Liver (tissue), 9 donors: ENCODE data around the gene C3. TPM values are rescaled to one million over a fixed set of nuclear protein-coding genes. Genes with fewer than 3 reads are reported as not detected.

Experiments
- DNase-seq: peaks from one replicate; pipeline ENCODE4 v3.0.0-alpha.2; 2017; ENCODE audit warnings: low spot score
- H3K27ac ChIP-seq, 2 donors: one replicate each; pipeline ENCODE4 v1.7.0; 2013; ENCODE audit warnings: inconsistent platforms in 2 of 2, low read length in 2 of 2, control low read depth in 1 of 2, low read depth in 1 of 2, mild to moderate bottlenecking in 1 of 2
- H3K27me3 ChIP-seq, 4 donors: one replicate each; pipeline versions ENCODE4 v1.6.1 to v1.7.0; 2013; ENCODE audit warnings: low read length in 3 of 4, inconsistent platforms in 1 of 4, mild to moderate bottlenecking in 1 of 4, moderate library complexity in 1 of 4; ENCODE audit not compliant: control insufficient read depth in 4 of 4, insufficient read depth in 4 of 4
- H3K36me3 ChIP-seq, 4 donors: one replicate each; pipeline versions ENCODE4 v1.6.1 to v1.7.0; 2013; ENCODE audit warnings: low read length in 3 of 4, mild to moderate bottlenecking in 3 of 4, low read depth in 1 of 4, moderate library complexity in 1 of 4; ENCODE audit not compliant: control insufficient read depth in 4 of 4, insufficient read depth in 3 of 4
- H3K4me1 ChIP-seq, 4 donors: one replicate each; pipeline versions ENCODE4 v1.6.1 to v1.7.0; 2013; ENCODE audit warnings: low read length in 3 of 4, mild to moderate bottlenecking in 3 of 4, moderate library complexity in 1 of 4; ENCODE audit not compliant: control insufficient read depth in 4 of 4, insufficient read depth in 4 of 4
- H3K4me3 ChIP-seq, 3 donors: one replicate each; pipeline versions ENCODE4 v1.6.1 to v1.7.0; 2013; ENCODE audit warnings: low read length in 3 of 3, control low read depth in 1 of 3, low read depth in 1 of 3, mild to moderate bottlenecking in 1 of 3
- H3K9ac ChIP-seq, 2 donors: one replicate each; pipeline ENCODE4 v1.7.0; 2013; ENCODE audit warnings: low read length in 2 of 2, mild to moderate bottlenecking in 2 of 2, moderate library complexity in 2 of 2, control low read depth in 1 of 2, low read depth in 1 of 2
- H3K9me3 ChIP-seq, 4 donors: one replicate each; pipeline versions ENCODE4 v1.6.1 to v1.7.0; 2013; ENCODE audit warnings: low read length in 3 of 4; ENCODE audit not compliant: control insufficient read depth in 4 of 4
- ATF3 ChIP-seq: IDR thresholded peaks from 2 replicates; pipeline ENCODE4 v1.6.1; 2016; ENCODE audit warnings: antibody characterized with exemption
- CTCF ChIP-seq: fragments of 150-350 bp; IDR thresholded peaks from 2 replicates; pipeline ENCODE4 v1.5.1; 2017; ENCODE audit warnings: improper control_type of control experiment, low read depth, low read length; ENCODE audit not compliant: missing input control
- EGR1 ChIP-seq, 2 donors: IDR thresholded peaks; 2 replicates each; pipeline ENCODE4 v1.6.1; 2016 to 2018; ENCODE audit warnings: antibody characterized with exemption in 2 of 2, low read depth in 2 of 2
- FOXA1 ChIP-seq: IDR thresholded peaks from 2 replicates; pipeline ENCODE4 v1.6.1; 2016; ENCODE audit warnings: antibody characterized with exemption
- FOXA2 ChIP-seq: IDR thresholded peaks from 2 replicates; pipeline ENCODE4 v1.6.1; 2016; ENCODE audit warnings: antibody characterized with exemption
- GABPA ChIP-seq, 2 donors: IDR thresholded peaks in 1 of 2; conservative IDR thresholded peaks in 1 of 2; 2 replicates each; pipeline ENCODE4 v1.6.1; 2016; ENCODE audit warnings: antibody characterized with exemption in 2 of 2, mild to moderate bottlenecking in 1 of 2, moderate library complexity in 1 of 2
- HNF4A ChIP-seq, 2 donors: conservative IDR thresholded peaks; 2 replicates each; pipeline ENCODE4 v1.6.1; 2016; ENCODE audit warnings: antibody characterized with exemption in 2 of 2, mild to moderate bottlenecking in 2 of 2
- HNF4G ChIP-seq: IDR thresholded peaks from 2 replicates; pipeline ENCODE4 v1.6.1; 2016; ENCODE audit warnings: antibody characterized with exemption
- JUND ChIP-seq, 2 donors: IDR thresholded peaks; 2 replicates each; pipeline ENCODE4 v1.6.1; 2016; ENCODE audit warnings: antibody characterized with exemption in 2 of 2
- MAX ChIP-seq: IDR thresholded peaks from 2 replicates; pipeline ENCODE4 v1.6.1; 2016; ENCODE audit warnings: antibody characterized with exemption
- NR2F2 ChIP-seq: IDR thresholded peaks from 2 replicates; pipeline ENCODE4 v1.6.1; 2016; ENCODE audit warnings: antibody characterized with exemption
- REST ChIP-seq: IDR thresholded peaks from 2 replicates; pipeline ENCODE4 v1.6.1; 2016; ENCODE audit warnings: antibody characterized with exemption, mild to moderate bottlenecking
- RXRA ChIP-seq, 2 donors: IDR thresholded peaks; 2 replicates each; pipeline ENCODE4 v1.6.1; 2017 to 2018; ENCODE audit warnings: antibody characterized with exemption in 2 of 2, mild to moderate bottlenecking in 1 of 2
- SP1 ChIP-seq: IDR thresholded peaks from 2 replicates; pipeline ENCODE4 v1.6.1; 2018; ENCODE audit warnings: antibody characterized with exemption, mild to moderate bottlenecking
- TAF1 ChIP-seq: conservative IDR thresholded peaks from 2 replicates; pipeline ENCODE4 v1.6.1; 2016; ENCODE audit warnings: antibody characterized with exemption, mild to moderate bottlenecking
- YY1 ChIP-seq: IDR thresholded peaks from 2 replicates; pipeline ENCODE4 v1.6.1; 2016; ENCODE audit warnings: antibody characterized with exemption, mild to moderate bottlenecking
- ZBTB33 ChIP-seq: IDR thresholded peaks from 2 replicates; pipeline ENCODE4 v1.6.1; 2016; ENCODE audit warnings: antibody characterized with exemption
- WGBS: extraction: QIAGEN DNeasy Blood & Tissue Kit; methylation state at CpG from one replicate; pipeline ENCODE4 v1.1.7; 2013; 5-methylcytosine and 5-hydroxymethylcytosine counted together
- polyA plus RNA-seq, 2 donors: library from polyadenylated mRNA; stranded (reverse) in 1 of 2; unstranded in 1 of 2; fragments of 200-250 nt in 1 of 2; fragments of >200 nt in 1 of 2; fragmentation: Nextera tagmentation in 1 of 2; extraction: Ambion mirVana in 1 of 2; gene quantifications; one replicate each; pipeline versions ENCODE4 v1.2.1 to v1.2.3, GENCODE V29; 2013 to 2015
- total RNA-seq, 2 donors: library from RNA; depleted of rRNA; stranded (reverse); fragments of >200 nt; gene quantifications; one replicate each; pipeline ENCODE4 v1.2.3, GENCODE V29; 2014
- donor health status: healthy.
- donor health status: healthy.
- donor health status: healthy.
- donor health status: healthy.
- donor health status: healthy.

C3 gene
- total and polyA plus RNA-seq, 4 donors: 4,543 to 9,349 (median 8,015) TPM

GRCh38 chr19:6668691-6669090 is 51.8 kb downstream of the C3 start:
- no peak for TF ChIP-seq EGR1 (IDR thresholded peaks at IDR 0.05; ENCODE audit: low read depth in 2 of 2)
- TF ChIP-seq REST: no peak
- TF ChIP-seq RXRA (IDR thresholded peaks at IDR 0.05): no peak
- Histone ChIP-seq H3K27me3 (no peaks in the 10 kb centered on the region), H3K4me1 (no peaks in the 10 kb centered on the region), H3K36me3 (peaks cover 0 to 12% (median 0%) of the 10 kb centered on the region in 4 donors), H3K9me3 (no peaks in the 10 kb centered on the region), H3K4me3 (no peak overlapping the region), H3K27ac (peak overlapping the region; percentile 39 to 68), H3K9ac (no peak overlapping the region)
- no peak for DNase-seq
- WGBS: 77% methylated on average over 11 of the region's 11 CpGs

- Histone ChIP-seq H3K36me3 (peaks cover 0 to 12% (median 0%) of the 10 kb centered on the region in 4 donors), H3K27me3 (no peaks in the 10 kb centered on the region), H3K9me3 (no peaks in the 10 kb centered on the region), H3K9ac (no peak overlapping the region), H3K4me3 (no peak overlapping the region), H3K4me1 (no peaks in the 10 kb centered on the region), H3K27ac (no peak overlapping the region)
- TF ChIP-seq NR2F2 (no peak), RXRA (IDR thresholded peaks at IDR 0.05) (peak in 1 of 2 donors; percentile 9)
- no peak for DNase-seq
- 78% methylated on average over 14 of the region's 14 CpGs for WGBS
Observed at GRCh38 chr19:6667114-6667627, 53.3 kb downstream of the C3 start.

- H3K4me3 ChIP-seq: no peak overlapping the region
- H3K36me3 ChIP-seq: peaks cover 0 to 12% (median 0%) of the 10 kb centered on the region in 4 donors
- H3K27ac ChIP-seq: no peak overlapping the region
- H3K9me3 ChIP-seq: no peaks in the 10 kb centered on the region
- no peaks in the 10 kb centered on the region for H3K4me1 ChIP-seq
- DNase-seq: no peak
- peaks cover 0 to 3% (median 0%) of the 10 kb centered on the region in 4 donors for H3K27me3 ChIP-seq
- H3K9ac ChIP-seq: no peak overlapping the region
- TF ChIP-seq HNF4A (conservative IDR thresholded peaks at IDR 0.05): no peak
- no peak for TF ChIP-seq MAX
- no peak for TF ChIP-seq HNF4G
- no peak for TF ChIP-seq SP1
- no peak for TF ChIP-seq YY1
- no peak for TF ChIP-seq FOXA1
- no peak for TF ChIP-seq GABPA (IDR thresholded peaks at IDR 0.05 in 1 of 2, conservative IDR thresholded peaks at IDR 0.05 in 1 of 2)
- no peak for TF ChIP-seq FOXA2
- TF ChIP-seq JUND (IDR thresholded peaks at IDR 0.05): no peak
- no peak for TF ChIP-seq CTCF
- TF ChIP-seq ATF3: no peak
- no peak for TF ChIP-seq NR2F2
- TF ChIP-seq ZBTB33: no peak
- TF ChIP-seq EGR1 (IDR thresholded peaks at IDR 0.05; ENCODE audit: low read depth in 2 of 2): no peak
- TF ChIP-seq TAF1: no peak
- WGBS: 97% methylated on average over 17 of the region's 17 CpGs
Observed at GRCh38 chr19:6664916-6665315, 55.5 kb downstream of the C3 start.
